Activated CD4-positive, alpha-beta T cell treated with anti-CD3 and anti-CD28 coated beads for 4 hours (primary cell): ENCODE results near the gene SYNDIG1.

Source experiments
- DNase-seq, 2 donors: peaks; one replicate each; pipeline ENCODE4 v3.0.0-alpha.2; 2020

Gene SYNDIG1

GRCh38 chr20:24588047-24588635, 118.7 kb downstream of the SYNDIG1 start:
- no peak for DNase-seq

GRCh38 chr20:24588725-24589340, 119.4 kb downstream of the SYNDIG1 start:
- DNase-seq = no peak

- no peak for DNase-seq
These were observed 120.0 kb downstream of the SYNDIG1 start for GRCh38 chr20:24589381-24589780.

GRCh38 chr20:24589815-24590177, 120.4 kb downstream of the SYNDIG1 start:
- no peak for DNase-seq

- DNase-seq = no peak
These were observed 121.0 kb downstream of the SYNDIG1 start for GRCh38 chr20:24590178-24590982.

- no peak for DNase-seq
These were observed 127.6 kb downstream of the SYNDIG1 start for GRCh38 chr20:24597051-24597450.

- no peak for DNase-seq
These were observed 128.9 kb downstream of the SYNDIG1 start for GRCh38 chr20:24598346-24598745.

- no peak for DNase-seq
These were observed 129.6 kb downstream of the SYNDIG1 start for GRCh38 chr20:24598996-24599395.

- DNase-seq = no peak
These were observed 130.6 kb downstream of the SYNDIG1 start for GRCh38 chr20:24600012-24600411.

- no peak for DNase-seq
These were observed 134.0 kb downstream of the SYNDIG1 start for GRCh38 chr20:24603454-24603853.

GRCh38 chr20:24604966-24605665, 135.7 kb downstream of the SYNDIG1 start:
- no peak for DNase-seq

GRCh38 chr20:24605937-24606455, 136.6 kb downstream of the SYNDIG1 start:
- no peak for DNase-seq

GRCh38 chr20:24607402-24607801, 138.0 kb downstream of the SYNDIG1 start:
- no peak for DNase-seq

- DNase-seq = no peak
These were observed 139.7 kb downstream of the SYNDIG1 start for GRCh38 chr20:24608926-24609667.

GRCh38 chr20:24609757-24610156, 140.3 kb downstream of the SYNDIG1 start:
- DNase-seq = no peak

- no peak for DNase-seq
These were observed 141.1 kb downstream of the SYNDIG1 start for GRCh38 chr20:24610341-24611115.

- no peak for DNase-seq
These were observed 142.1 kb downstream of the SYNDIG1 start for GRCh38 chr20:24611360-24612140.

- no peak for DNase-seq
These were observed 143.7 kb downstream of the SYNDIG1 start for GRCh38 chr20:24612799-24613775.

- no peak for DNase-seq
These were observed 144.9 kb downstream of the SYNDIG1 start for GRCh38 chr20:24614341-24614740.

GRCh38 chr20:24615353-24615752, 145.9 kb downstream of the SYNDIG1 start:
- no peak for DNase-seq
